Spleen (tissue), 11 donors: ENCODE data around the gene RABAC1. TPM values are rescaled to one million over a fixed set of nuclear protein-coding genes. Genes with fewer than 3 reads are reported as not detected.

Experiments
- DNase-seq: peaks from one replicate; pipeline ENCODE4 v3.0.0-alpha.2; 2020
- H3K27ac ChIP-seq, 8 donors: fragments of 200-600 bp; sonication (generic) in 7 of 8; 1 replicate in 4 of 8; 2 replicates in 4 of 8; pipeline versions ENCODE4 v1.5.0 to v1.8.0; 2016 to 2021; ENCODE audit warnings: inconsistent platforms in 4 of 8, mild to moderate bottlenecking in 4 of 8, moderate library complexity in 1 of 8
- H3K27me3 ChIP-seq, 7 donors: fragments of 200-600 bp; sonication (generic) in 6 of 7; replicated peaks in 1 of 7; 1 replicate in 4 of 7; 2 replicates in 3 of 7; pipeline versions ENCODE4 v1.5.0 to v1.8.0; 2016 to 2021; ENCODE audit warnings: inconsistent platforms in 3 of 7, mild to moderate bottlenecking in 1 of 7
- H3K36me3 ChIP-seq, 6 donors: fragments of 200-600 bp; sonication (generic) in 5 of 6; 1 replicate in 4 of 6; 2 replicates in 2 of 6; pipeline versions ENCODE4 v1.5.0 to v1.8.0; 2016 to 2021; ENCODE audit warnings: inconsistent platforms in 2 of 6
- H3K4me1 ChIP-seq, 6 donors: fragments of 200-600 bp; sonication (generic) in 5 of 6; 1 replicate in 3 of 6; 2 replicates in 3 of 6; pipeline versions ENCODE4 v1.5.0 to v1.8.0; 2016 to 2021; ENCODE audit warnings: inconsistent platforms in 3 of 6
- H3K4me3 ChIP-seq, 8 donors: fragments of 200-600 bp; sonication (generic) in 7 of 8; 1 replicate in 4 of 8; 2 replicates in 4 of 8; pipeline versions ENCODE4 v1.5.0 to v1.8.0; 2016 to 2021; ENCODE audit warnings: inconsistent platforms in 4 of 8, mild to moderate bottlenecking in 4 of 8, moderate library complexity in 2 of 8
- H3K9me3 ChIP-seq, 8 donors: fragments of 200-600 bp; sonication (generic) in 7 of 8; 1 replicate in 4 of 8; 2 replicates in 4 of 8; pipeline versions ENCODE4 v1.5.0 to v1.8.0; 2016 to 2021; ENCODE audit warnings: inconsistent platforms in 4 of 8
- CTCF ChIP-seq, 11 experiments: fragments of 200-600 bp in 7 of 11; fragments of 450-650 bp in 4 of 11; sonication (generic) in 4 of 11; IDR thresholded peaks in 8 of 11; conservative IDR thresholded peaks in 3 of 11; 1 replicate in 7 of 11; 2 replicates in 4 of 11; pipeline versions ENCODE4 v1.4.0 to v1.8.0; 2016 to 2021; ENCODE audit warnings: antibody characterized with exemption in 11 of 11, inconsistent platforms in 4 of 11, mild to moderate bottlenecking in 1 of 11
- POLR2A ChIP-seq, 3 donors: fragments of 450-650 bp; IDR thresholded peaks; one replicate each; pipeline ENCODE4 v1.5.1; 2017; ENCODE audit warnings: antibody characterized with exemption in 3 of 3, mild to moderate bottlenecking in 1 of 3
- POLR2AphosphoS5 ChIP-seq, 3 donors: sonication (generic); formaldehyde crosslinking; IDR thresholded peaks; one replicate each; pipeline ENCODE4 v1.5.1; 2017; ENCODE audit warnings: antibody characterized with exemption in 3 of 3
- WGBS, 5 donors: extraction: QIAGEN DNeasy Blood & Tissue Kit in 3 of 5; methylation state at CpG; one replicate each; pipeline versions ENCODE4 v1.1.5 to v1.1.7; 2013 to 2018; 5-methylcytosine and 5-hydroxymethylcytosine counted together
- intact Hi-C: fragments of 100-400 bp; cut with DNase I; formaldehyde crosslinking; loops from one replicate; pipeline ENCODE4 v1.15.0; 2023; ENCODE audit warnings: low total_unique reads
- polyA plus RNA-seq, 3 donors: library from polyadenylated mRNA; stranded (reverse); fragments of 200-250 nt; gene quantifications; one replicate each; pipeline ENCODE4 v1.2.1, GENCODE V29; 2013
- total RNA-seq, 7 donors: library from RNA; depleted of rRNA in 3 of 7; stranded (reverse); fragments of >200 nt in 3 of 7; fragmentation: NEBNext Ultra II Directional in 4 of 7; extraction: Animal tissue kit (Norgen Biotek cat#: 25700) in 4 of 7; gene quantifications; one replicate each; pipeline versions ENCODE4 v1.1.0 to v1.2.1, GENCODE V29; 2016 to 2021
- donor health status: healthy with polysubstance abuse.
- donor health status: DM: no; HTN: no; CAD: no; lungs with moderate emphysema.
- donor health status: DM: no; HTN: no; CAD: no.
- donor health status: Bipolar disorder and iron deficiency.
- donor health status: healthy.
- donor health status: DM: no; HTN: no; CAD: no.
- donor health status: DM: yes; HTN: yes; CAD: no.

Gene RABAC1
- total and polyA plus RNA-seq, 10 donors: 85.6 to 165 (median 134) TPM

GRCh38 chr19:41928221-41928683 is 30.9 kb downstream of the RABAC1 start, which contains the start of gene ERFL:
Gene ERFL (minus strand): TSS chr19:41928449. CDS start chr19:41912919, 15,530 bp downstream.
- peak within 1 kb of the TSS in 7 of 8 donors; percentile 42 to 84 (median 65) for H3K27ac ChIP-seq
- H3K36me3 ChIP-seq: no peaks in the 10 kb centered on the region
- H3K4me3 ChIP-seq: peak within 1 kb of the TSS; percentile 35 to 82 (median 50)
- 0 to 1% (median 0%) methylated on average over 12 to 49 of the region's 49 CpGs for WGBS, 5 donors
- DNase-seq: peak; percentile 81
- H3K27me3 ChIP-seq: peaks cover 0 to 97% (median 63%) of the 10 kb centered on the region in 7 donors
- TF ChIP-seq CTCF (IDR thresholded peaks at IDR 0.05 in 8 of 11, conservative IDR thresholded peaks at IDR 0.05 in 3 of 11) (no peak), POLR2AphosphoS5 (IDR thresholded peaks at IDR 0.05) (peak in 1 of 3 donors; percentile 3), POLR2A (IDR thresholded peaks at IDR 0.05) (no peak)
- no peaks in the 10 kb centered on the region for H3K9me3 ChIP-seq
- H3K4me1 ChIP-seq: peaks cover 10 to 69% (median 30%) of the 10 kb centered on the region in 6 donors
- intact Hi-C loops: no loop called here

- no peaks in the 10 kb centered on the region for H3K9me3 ChIP-seq
- peak overlapping the region; percentile 35 to 82 (median 50) for H3K4me3 ChIP-seq
- intact Hi-C loops: no loop called here
- 6 to 13% (median 7%) methylated on average over 21 to 43 of the region's 43 CpGs for WGBS, 5 donors
- DNase-seq: peak; percentile 85
- peaks cover 10 to 69% (median 30%) of the 10 kb centered on the region in 6 donors for H3K4me1 ChIP-seq
- H3K27me3 ChIP-seq: peaks cover 0 to 97% (median 69%) of the 10 kb centered on the region in 7 donors
- peak overlapping the region in 6 of 8 donors; percentile 47 to 84 (median 70) for H3K27ac ChIP-seq
- no peaks in the 10 kb centered on the region for H3K36me3 ChIP-seq
- TF ChIP-seq CTCF (IDR thresholded peaks at IDR 0.05 in 8 of 11, conservative IDR thresholded peaks at IDR 0.05 in 3 of 11): no peak
- TF ChIP-seq POLR2AphosphoS5 (IDR thresholded peaks at IDR 0.05): peak in 1 of 3 donors; percentile 15
- TF ChIP-seq POLR2A (IDR thresholded peaks at IDR 0.05): no peak
Measured at GRCh38 chr19:41927497-41928192, 31.5 kb downstream of the RABAC1 start.

- Histone ChIP-seq H3K9me3 (no peaks in the 10 kb centered on the region), H3K27ac (no peak overlapping the region), H3K27me3 (peaks cover 0 to 98% (median 76%) of the 10 kb centered on the region in 7 donors), H3K4me1 (peaks cover 10 to 76% (median 30%) of the 10 kb centered on the region in 6 donors), H3K36me3 (no peaks in the 10 kb centered on the region), H3K4me3 (no peak overlapping the region)
- 53 to 65% (median 60%) methylated on average over 16 of the region's 16 CpGs for WGBS, 5 donors
- no peak for TF ChIP-seq POLR2A (IDR thresholded peaks at IDR 0.05)
- intact Hi-C loops: no loop called here
- no peak for DNase-seq
Measured at GRCh38 chr19:41926763-41927496, 32.2 kb downstream of the RABAC1 start.

GRCh38 chr19:41926028-41926762 is 32.9 kb downstream of the RABAC1 start:
- Histone ChIP-seq H3K27ac (no peak overlapping the region), H3K36me3 (no peaks in the 10 kb centered on the region), H3K4me3 (no peak overlapping the region), H3K4me1 (peaks cover 10 to 79% (median 35%) of the 10 kb centered on the region in 6 donors), H3K9me3 (no peaks in the 10 kb centered on the region), H3K27me3 (peaks cover 0 to 98% (median 81%) of the 10 kb centered on the region in 7 donors)
- TF ChIP-seq POLR2A (IDR thresholded peaks at IDR 0.05): no peak
- TF ChIP-seq POLR2AphosphoS5 (IDR thresholded peaks at IDR 0.05): no peak
- TF ChIP-seq CTCF (IDR thresholded peaks at IDR 0.05 in 8 of 11, conservative IDR thresholded peaks at IDR 0.05 in 3 of 11): no peak
- DNase-seq: no peak
- WGBS, 5 donors: 40 to 64% (median 44%) methylated on average over 25 to 27 of the region's 27 CpGs
- intact Hi-C loops: no loop called here
